WTC11 (cell line): Measurements from ENCODE around the gene MBP. TPM values are rescaled to one million over a fixed set of nuclear protein-coding genes. Genes with fewer than 3 reads are reported as not detected.

ENCODE experiments used
- ATAC-seq: fragments of 200-7000 bp; cut with Tn5 transposase; 2 replicates; pipeline ENCODE4 v1.10.0; 2021; ENCODE audit warnings: mild to moderate bottlenecking, moderate library complexity
- CTCF ChIA-PET: fragments of 300-600 bp; sonication (Branson Sonifier 250); formaldehyde crosslinking; loops from one replicate; lab custom pipeline; 2021; ENCODE audit warnings: antibody characterized with exemption; lab: Charles Lee
- POLR2A ChIA-PET: fragments of 350-600 bp; sonication (Branson Sonifier 250); formaldehyde crosslinking; loops from one replicate; lab custom pipeline; 2021; ENCODE audit warnings: antibody characterized with exemption; lab: Charles Lee
- DNase-seq: peaks from one replicate; pipeline ENCODE4 v3.0.0; 2021; ENCODE audit warnings: low spot score
- H3K27ac Mint-ChIP-seq: 2 replicates; pipeline ENCODE4 v1.8.0; 2021; ENCODE audit warnings: mixed read lengths
- H3K27me3 Mint-ChIP-seq: 2 replicates; pipeline ENCODE4 v1.8.0; 2021; ENCODE audit warnings: low read depth, mild to moderate bottlenecking, moderate library complexity, mixed read lengths
- H3K36me3 Mint-ChIP-seq: 2 replicates; pipeline ENCODE4 v1.8.0; 2021; ENCODE audit warnings: mixed read lengths
- H3K4me1 Mint-ChIP-seq: 2 replicates; pipeline ENCODE4 v1.8.0; 2022; ENCODE audit warnings: mixed read lengths
- H3K4me3 Mint-ChIP-seq: 2 replicates; pipeline ENCODE4 v1.8.0; 2021; ENCODE audit warnings: mild to moderate bottlenecking, moderate library complexity, mixed read lengths
- H3K9me3 Mint-ChIP-seq: 2 replicates; pipeline ENCODE4 v1.8.0; 2021; ENCODE audit warnings: mixed read lengths
- CBFB ChIP-seq: sonication (generic); formaldehyde crosslinking; IDR thresholded peaks from 2 replicates; pipeline ENCODE4 v1.8.1; 2022; ENCODE audit warnings: mild to moderate bottlenecking, low read depth, missing genetic modification reagents
- ELF4 ChIP-seq: sonication (generic); formaldehyde crosslinking; IDR thresholded peaks from 2 replicates; pipeline ENCODE4 v1.8.1; 2022; ENCODE audit warnings: low read depth, mild to moderate bottlenecking, moderate library complexity, missing genetic modification reagents
- ESRRA ChIP-seq: sonication (generic); formaldehyde crosslinking; IDR thresholded peaks from 2 replicates; pipeline ENCODE4 v1.8.1; 2022; ENCODE audit warnings: mild to moderate bottlenecking, missing genetic modification reagents, borderline replicate concordance
- FOXP4 ChIP-seq: sonication (generic); formaldehyde crosslinking; IDR thresholded peaks from 2 replicates; pipeline ENCODE4 v1.8.0; 2022; ENCODE audit warnings: mild to moderate bottlenecking, missing genetic modification reagents
- MXD4 ChIP-seq: fragments of 250-450 bp; sonication (Bioruptor Pico); IDR thresholded peaks from 2 replicates; pipeline ENCODE4 v1.8.0; 2021; ENCODE audit warnings: mild to moderate bottlenecking, moderate library complexity, borderline replicate concordance
- NR3C1 ChIP-seq: sonication (generic); formaldehyde crosslinking; conservative IDR thresholded peaks from 2 replicates; pipeline ENCODE4 v1.8.1; 2023; ENCODE audit warnings: low read depth, mild to moderate bottlenecking, missing genetic modification reagents
- SMAD3 ChIP-seq: sonication (generic); formaldehyde crosslinking; IDR thresholded peaks from 2 replicates; pipeline ENCODE4 v1.8.0; 2022; ENCODE audit warnings: missing genetic modification reagents, mild to moderate bottlenecking, borderline replicate concordance
- USF1 ChIP-seq: sonication (generic); formaldehyde crosslinking; IDR thresholded peaks from 2 replicates; pipeline ENCODE4 v1.8.0; 2022; ENCODE audit warnings: mild to moderate bottlenecking, missing genetic modification reagents
- ZNF396 ChIP-seq: fragments of 250-450 bp; sonication (Bioruptor Pico); IDR thresholded peaks from 2 replicates; pipeline ENCODE4 v1.8.0; 2021; ENCODE audit warnings: mild to moderate bottlenecking, moderate library complexity, borderline replicate concordance
- ZNF416 ChIP-seq: fragments of 250-450 bp; sonication (Bioruptor Pico); IDR thresholded peaks from 2 replicates; pipeline ENCODE4 v1.9.0; 2021; ENCODE audit warnings: mild to moderate bottlenecking, inconsistent platforms
- ZNF425 ChIP-seq: fragments of 250-450 bp; sonication (Bioruptor Pico); conservative IDR thresholded peaks from 2 replicates; pipeline ENCODE4 v1.9.0; 2021; ENCODE audit warnings: mild to moderate bottlenecking
- total RNA-seq: library from RNA; stranded (reverse); gene quantifications from 3 replicates; pipeline ENCODE4 v1.2.3, GENCODE V29; 2021
- TF ChIP-seq, protein P1 (sequence below): sonication (generic); formaldehyde crosslinking; IDR thresholded peaks from 2 replicates; pipeline ENCODE4 v1.8.1; 2022; ENCODE audit warnings: low read depth, mild to moderate bottlenecking, moderate library complexity, missing genetic modification reagents, borderline replicate concordance

MBP gene
- total RNA-seq, 1 experiment from 2014 or later = 19.6 TPM

- ATAC-seq (no peak), DNase-seq (no peak)
- TF ChIP-seq ZNF396 (CRISPR knock-in tag) (no peak), CBFB (no peak), NR3C1 (no peak)
- peaks cover 36% of the 10 kb centered on the region for H3K36me3 Mint-ChIP-seq
- H3K4me3 Mint-ChIP-seq = no peak overlapping the region
- H3K4me1 Mint-ChIP-seq = 0 out of 2 replicates have a peak, but pooled peaks cover 3% of the 10 kb centered on the region
- CTCF ChIA-PET = no interaction called here
- no peaks in the 10 kb centered on the region for H3K9me3 Mint-ChIP-seq
- H3K27me3 Mint-ChIP-seq = no peaks in the 10 kb centered on the region
- POLR2A ChIA-PET = no interaction called here
- peak overlapping the region; percentile 71 for H3K27ac Mint-ChIP-seq
These were observed 179.4 kb downstream of the MBP start for GRCh38 chr18:76953156-76953555.

GRCh38 chr18:76952747-76953146 lies 179.8 kb downstream of the MBP start:
- POLR2A ChIA-PET = no interaction called here
- Mint-ChIP-seq H3K27me3 (no peaks in the 10 kb centered on the region), H3K9me3 (no peaks in the 10 kb centered on the region), H3K27ac (peak overlapping the region; percentile 71), H3K4me3 (no peak overlapping the region), H3K4me1 (0 out of 2 replicates have a peak, but pooled peaks cover 3% of the 10 kb centered on the region), H3K36me3 (peaks cover 34% of the 10 kb centered on the region)
- CTCF ChIA-PET = no interaction called here
- no peak for TF ChIP-seq ZNF416 (CRISPR knock-in tag)
- TF ChIP-seq FOXP4 (CRISPR knock-in tag) = no peak
- TF ChIP-seq, protein P1, sequence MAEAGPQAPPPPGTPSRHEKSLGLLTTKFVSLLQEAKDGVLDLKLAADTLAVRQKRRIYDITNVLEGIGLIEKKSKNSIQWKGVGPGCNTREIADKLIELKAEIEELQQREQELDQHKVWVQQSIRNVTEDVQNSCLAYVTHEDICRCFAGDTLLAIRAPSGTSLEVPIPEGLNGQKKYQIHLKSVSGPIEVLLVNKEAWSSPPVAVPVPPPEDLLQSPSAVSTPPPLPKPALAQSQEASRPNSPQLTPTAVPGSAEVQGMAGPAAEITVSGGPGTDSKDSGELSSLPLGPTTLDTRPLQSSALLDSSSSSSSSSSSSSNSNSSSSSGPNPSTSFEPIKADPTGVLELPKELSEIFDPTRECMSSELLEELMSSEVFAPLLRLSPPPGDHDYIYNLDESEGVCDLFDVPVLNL (CRISPR knock-in tag) = no peak
- DNase-seq = no peak
- no peak for ATAC-seq

GRCh38 chr18:76951456-76952247 lies 180.9 kb downstream of the MBP start:
- TF ChIP-seq ESRRA (CRISPR knock-in tag) (no peak), USF1 (CRISPR knock-in tag) (no peak), MXD4 (CRISPR knock-in tag) (no peak), SMAD3 (no peak), ZNF425 (CRISPR knock-in tag) (no peak), ELF4 (CRISPR knock-in tag) (no peak)
- Mint-ChIP-seq H3K4me3 (no peak overlapping the region), H3K27me3 (no peaks in the 10 kb centered on the region), H3K4me1 (0 out of 2 replicates have a peak, but pooled peaks cover 3% of the 10 kb centered on the region), H3K36me3 (peaks cover 39% of the 10 kb centered on the region), H3K9me3 (peaks cover under 1% of the 10 kb centered on the region; the same call in 1 of the 2 replicates), H3K27ac (no peak overlapping the region)
- no peak for ATAC-seq
- ChIA-PET POLR2A (no interaction called here), CTCF (interaction anchor here (1.1 kb wide), 1 partner anchor 150 kb away, joined by 3 read pairs; no protein-coding TSS in a partner anchor)
- DNase-seq = no peak
